Esophagus squamous epithelium (tissue), 4 donors: ENCODE results near the gene TRMT61A.

Experiments used
- POLR2A ChIP-seq, 4 donors: fragments of 450-650 bp; IDR thresholded peaks; one replicate each; pipeline ENCODE4 v1.6.1; 2017; ENCODE audit warnings: antibody characterized with exemption in 4 of 4, mild to moderate bottlenecking in 4 of 4, moderate library complexity in 3 of 4
- TF ChIP-seq, protein P1 (sequence below), 6 experiments: fragments of 450-650 bp in 4 of 6; fragments of 200-600 bp in 2 of 6; sonication (generic) in 2 of 6; IDR thresholded peaks; one replicate each; pipeline ENCODE4 v1.5.1; 2016 to 2019; ENCODE audit warnings: antibody characterized with exemption in 6 of 6, mild to moderate bottlenecking in 4 of 6, moderate library complexity in 4 of 6

DNA sequence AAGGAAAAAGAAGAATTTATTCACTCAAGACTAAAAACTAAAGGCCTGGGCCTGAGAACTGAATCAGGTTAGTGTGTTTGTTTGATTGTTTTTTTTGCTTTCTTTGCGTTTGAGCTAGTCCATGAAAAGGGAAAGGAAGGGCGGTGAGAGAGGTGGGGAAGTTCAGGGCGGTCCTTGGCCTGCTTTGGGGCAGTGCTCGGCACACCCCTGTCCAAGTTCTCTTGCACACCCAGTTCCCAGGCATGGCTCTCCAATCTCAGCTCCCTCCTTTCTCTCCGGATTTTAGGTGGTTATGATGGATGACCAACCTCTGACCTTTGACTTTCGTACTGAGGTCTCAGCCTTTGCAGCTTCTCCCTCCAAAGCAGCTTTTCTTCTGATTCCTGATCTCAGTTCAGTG is 45.1 kb downstream of the TRMT61A start:
- TF ChIP-seq, protein P1, sequence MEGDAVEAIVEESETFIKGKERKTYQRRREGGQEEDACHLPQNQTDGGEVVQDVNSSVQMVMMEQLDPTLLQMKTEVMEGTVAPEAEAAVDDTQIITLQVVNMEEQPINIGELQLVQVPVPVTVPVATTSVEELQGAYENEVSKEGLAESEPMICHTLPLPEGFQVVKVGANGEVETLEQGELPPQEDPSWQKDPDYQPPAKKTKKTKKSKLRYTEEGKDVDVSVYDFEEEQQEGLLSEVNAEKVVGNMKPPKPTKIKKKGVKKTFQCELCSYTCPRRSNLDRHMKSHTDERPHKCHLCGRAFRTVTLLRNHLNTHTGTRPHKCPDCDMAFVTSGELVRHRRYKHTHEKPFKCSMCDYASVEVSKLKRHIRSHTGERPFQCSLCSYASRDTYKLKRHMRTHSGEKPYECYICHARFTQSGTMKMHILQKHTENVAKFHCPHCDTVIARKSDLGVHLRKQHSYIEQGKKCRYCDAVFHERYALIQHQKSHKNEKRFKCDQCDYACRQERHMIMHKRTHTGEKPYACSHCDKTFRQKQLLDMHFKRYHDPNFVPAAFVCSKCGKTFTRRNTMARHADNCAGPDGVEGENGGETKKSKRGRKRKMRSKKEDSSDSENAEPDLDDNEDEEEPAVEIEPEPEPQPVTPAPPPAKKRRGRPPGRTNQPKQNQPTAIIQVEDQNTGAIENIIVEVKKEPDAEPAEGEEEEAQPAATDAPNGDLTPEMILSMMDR (IDR thresholded peaks at IDR 0.05) = no peak
- TF ChIP-seq POLR2A (IDR thresholded peaks at IDR 0.05) = no peak
